Endothelial cell of umbilical vein (primary cell): ENCODE results near the gene LHPP. TPM values are rescaled to one million over a fixed set of nuclear protein-coding genes. Genes with fewer than 3 reads are reported as not detected.

ENCODE experiments used
- BruUV-seq: library from RNA; stranded (reverse); fragments of 400-500 nt; replicated peaks from 2 replicates; lab custom pipeline; 2021; lab: Mats Ljungman, UMichigan
- CTCF ChIA-PET: fragments of 300-600, 350-600 bp; sonication (Branson Sonifier 250); formaldehyde crosslinking; loops from one replicate; lab custom pipeline; 2021; ENCODE audit warnings: antibody characterized with exemption, inconsistent platforms; lab: Charles Lee
- POLR2A ChIA-PET: fragments of 300-600, 350-600 bp; sonication (Branson Sonifier 250); formaldehyde crosslinking; loops from one replicate; lab custom pipeline; 2021; ENCODE audit warnings: antibody characterized with exemption, inconsistent platforms; lab: Charles Lee
- DNase-seq: peaks from one replicate; pipeline ENCODE4 v3.0.0-alpha.2; 2011; ENCODE audit warnings: low read depth, low spot score
- FAIRE-seq: peaks from 2 replicates; lab custom pipeline; 2011; peaks lifted over from hg19 to GRCh38; lab: Jason Lieb, UNC
- H2AFZ ChIP-seq: 2 replicates; pipeline ENCODE4 v1.6.0; 2012; ENCODE audit warnings: low read depth, low read length, control low read depth, inconsistent platforms
- H3K27ac ChIP-seq: 2 replicates; pipeline ENCODE4 v1.5.1; 2011; ENCODE audit warnings: low read depth, mild to moderate bottlenecking, control low read depth, low read length, moderate library complexity; ENCODE audit not compliant: insufficient read depth
- H3K27me3 ChIP-seq, 2 experiments: 2 replicates each; pipeline versions ENCODE4 v1.6.0 to v1.6.1; 2011; ENCODE audit warnings: low read length in 2 of 2, mixed read lengths in 1 of 2; ENCODE audit not compliant: control insufficient read depth in 2 of 2, insufficient read depth in 2 of 2
- H3K36me3 ChIP-seq, 2 experiments: 2 replicates in 1 of 2; 3 replicates in 1 of 2; pipeline ENCODE4 v1.5.1; 2011; ENCODE audit warnings: low read length in 2 of 2, mild to moderate bottlenecking in 1 of 2, moderate library complexity in 1 of 2; ENCODE audit not compliant: control insufficient read depth in 2 of 2, insufficient read depth in 2 of 2; ENCODE audit errors: extremely low read depth in 1 of 2
- H3K4me1 ChIP-seq: 3 replicates; pipeline ENCODE4 v1.5.1; 2011; ENCODE audit warnings: mild to moderate bottlenecking, low read length; ENCODE audit not compliant: control insufficient read depth, insufficient read depth; ENCODE audit errors: extremely low read depth
- H3K4me2 ChIP-seq: 2 replicates; pipeline ENCODE4 v1.6.1; 2011; ENCODE audit warnings: low read length, control low read depth, mixed read lengths; ENCODE audit not compliant: insufficient read depth
- H3K4me3 ChIP-seq, 3 experiments: fragments of 200-600 bp in 1 of 3; sonication (generic), shearing (Covaris generic) in 1 of 3; replicated peaks in 1 of 3; 2 replicates each; pipeline ENCODE4 v1.5.1; 2011 to 2016; ENCODE audit warnings: control low read depth in 3 of 3, low read length in 3 of 3, mild to moderate bottlenecking in 2 of 3, inconsistent platforms in 1 of 3, low read depth in 1 of 3, moderate library complexity in 1 of 3; ENCODE audit not compliant: insufficient read depth in 1 of 3
- H3K79me2 ChIP-seq: 2 replicates; pipeline ENCODE4 v1.6.0; 2012; ENCODE audit warnings: low read length, inconsistent platforms; ENCODE audit not compliant: control insufficient read depth, insufficient read depth
- H3K9ac ChIP-seq: replicated peaks from 2 replicates; pipeline ENCODE3; 2011; ENCODE audit warnings: low read length, control low read depth; ENCODE audit not compliant: insufficient read depth; ENCODE audit errors: extremely low read depth
- H3K9me1 ChIP-seq: replicated peaks from 3 replicates; pipeline ENCODE4 v1.6.0; 2011; ENCODE audit warnings: mild to moderate bottlenecking, low read length; ENCODE audit not compliant: control insufficient read depth, insufficient read depth; ENCODE audit errors: extremely low read depth
- H3K9me3 ChIP-seq: replicated peaks from 2 replicates; pipeline ENCODE4 v1.5.1; 2012; ENCODE audit warnings: low read length, inconsistent platforms; ENCODE audit not compliant: control insufficient read depth, insufficient read depth
- H4K20me1 ChIP-seq: replicated peaks from 2 replicates; pipeline ENCODE3; 2011; ENCODE audit warnings: mild to moderate bottlenecking, low read length; ENCODE audit not compliant: control insufficient read depth, insufficient read depth; ENCODE audit errors: extremely low read depth
- EZH2 ChIP-seq: IDR thresholded peaks from 2 replicates; pipeline ENCODE4 v1.6.1; 2012; ENCODE audit warnings: borderline replicate concordance, low read depth, mild to moderate bottlenecking, moderate library complexity, low read length, inconsistent platforms; ENCODE audit not compliant: severe bottlenecking
- FOS ChIP-seq: IDR thresholded peaks from 2 replicates; pipeline ENCODE4 v1.6.1; 2011; ENCODE audit warnings: mild to moderate bottlenecking, low read length, moderate library complexity, borderline replicate concordance; ENCODE audit not compliant: insufficient read depth
- GATA2 ChIP-seq: IDR thresholded peaks from 2 replicates; pipeline ENCODE4 v1.7.0; 2011; ENCODE audit warnings: low read depth, mild to moderate bottlenecking, moderate library complexity, mixed read lengths, low read length; ENCODE audit not compliant: insufficient read length, insufficient read depth
- JUN ChIP-seq: IDR thresholded peaks from 2 replicates; pipeline ENCODE4 v1.6.1; 2011; ENCODE audit warnings: borderline replicate concordance, low read depth; ENCODE audit not compliant: insufficient read length, insufficient read depth
- MYC ChIP-seq: IDR thresholded peaks from one replicate; pipeline ENCODE4 v1.6.1; 2011; ENCODE audit warnings: mild to moderate bottlenecking, low read depth, low read length
- POLR2A ChIP-seq: IDR thresholded peaks from 2 replicates; pipeline ENCODE4 v1.6.1; 2012; ENCODE audit warnings: low read depth, mild to moderate bottlenecking, control low read depth, low read length
- POLR2AphosphoS5 ChIP-seq: IDR thresholded peaks from 2 replicates; pipeline ENCODE4 v1.6.1; 2012; ENCODE audit warnings: low read depth, mild to moderate bottlenecking, control low read depth, low read length, moderate library complexity; ENCODE audit not compliant: insufficient read depth
- dilution Hi-C: fragments of 300-500 bp; cut with MboI; formaldehyde crosslinking; loops from one replicate; pipeline ENCODE4 v1.15.0; 2019; ENCODE audit warnings: low sequenced_read_pairs; ENCODE audit not compliant: extremely low pct_ligation_motif_present
- intact Hi-C: fragments of 100-400 bp; cut with micrococcal nuclease; formaldehyde crosslinking; loops from one replicate; pipeline ENCODE4 v1.10.0; 2022
- polyA plus RNA-seq, 4 experiments: library from polyadenylated mRNA; depleted of rRNA in 3 of 4; stranded (reverse) in 3 of 4; unstranded in 1 of 4; fragments of >200 nt; gene quantifications; 2 replicates each; pipeline versions ENCODE4 v1.2.1 to v1.2.3, GENCODE V29; 2011 to 2012; ENCODE audit warnings: missing spikeins in 1 of 4
- total RNA-seq: library from RNA; stranded (reverse); gene quantifications from 2 replicates; pipeline ENCODE4 v1.2.3, GENCODE V29; 2021
- TF ChIP-seq, protein P1 (sequence below), 2 donors: IDR thresholded peaks; 1 replicate in 1 of 2; 2 replicates in 1 of 2; pipeline ENCODE4 v1.5.1; 2011; ENCODE audit warnings: low read length in 2 of 2, mild to moderate bottlenecking in 2 of 2, moderate library complexity in 2 of 2, control low read depth in 1 of 2, inconsistent platforms in 1 of 2, low read depth in 1 of 2; ENCODE audit not compliant: insufficient read depth in 1 of 2; ENCODE audit errors: extremely low read depth in 1 of 2
- TF ChIP-seq, protein P2 (sequence below): IDR thresholded peaks from 2 replicates; pipeline ENCODE4 v1.6.1; 2011; ENCODE audit not compliant: insufficient read depth, insufficient read length

LHPP gene
- total and polyA plus RNA-seq, 2 donors (not counting 3 experiments of a cell fraction or from before 2014, with no cell fraction given): 5.8 to 11.2 TPM

DNA sequence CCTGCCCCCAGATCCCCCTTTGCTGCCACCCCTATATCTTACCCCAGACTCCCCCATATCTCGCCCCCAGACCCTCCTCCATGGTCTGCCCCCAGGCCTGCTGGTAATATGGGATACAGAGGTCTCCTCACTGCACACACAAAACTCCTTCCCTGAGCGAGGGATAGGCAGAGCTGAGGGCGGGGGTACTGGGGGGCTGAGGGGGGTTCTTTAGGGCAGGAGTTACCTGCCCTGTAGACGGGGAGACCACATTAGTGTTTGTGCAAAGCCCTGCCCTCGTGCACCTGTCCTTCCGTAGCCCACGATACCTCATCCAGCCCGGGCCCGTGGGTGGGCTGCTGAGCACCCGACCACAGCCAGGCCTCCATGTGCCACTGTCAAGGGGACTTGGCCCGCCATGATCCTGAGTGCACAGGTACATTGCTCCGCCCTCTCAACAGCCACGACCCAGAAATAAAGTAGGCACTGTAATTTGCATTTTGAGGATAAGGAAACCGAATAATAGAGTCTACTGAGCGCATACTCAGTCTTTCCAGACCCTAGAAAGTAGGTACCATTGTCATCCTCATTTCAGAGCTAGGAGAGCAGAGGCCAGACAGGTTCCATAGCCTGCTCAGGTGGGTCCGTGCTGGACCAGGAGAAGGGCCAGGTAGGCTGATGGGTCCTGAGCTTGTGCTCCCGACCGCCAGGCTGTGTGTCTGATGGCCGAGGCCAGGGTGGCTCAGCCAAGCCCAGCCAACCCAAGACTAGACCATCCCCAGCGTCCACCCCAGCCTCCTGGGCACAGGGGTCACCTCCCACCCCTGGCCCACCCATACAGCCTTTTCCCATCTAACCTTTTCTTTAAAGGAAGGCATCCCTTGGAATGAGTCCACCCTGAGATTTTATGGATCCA is 115.2 kb downstream of the LHPP start:
- POLR2A ChIA-PET: no interaction called here
- TF ChIP-seq, protein P1, sequence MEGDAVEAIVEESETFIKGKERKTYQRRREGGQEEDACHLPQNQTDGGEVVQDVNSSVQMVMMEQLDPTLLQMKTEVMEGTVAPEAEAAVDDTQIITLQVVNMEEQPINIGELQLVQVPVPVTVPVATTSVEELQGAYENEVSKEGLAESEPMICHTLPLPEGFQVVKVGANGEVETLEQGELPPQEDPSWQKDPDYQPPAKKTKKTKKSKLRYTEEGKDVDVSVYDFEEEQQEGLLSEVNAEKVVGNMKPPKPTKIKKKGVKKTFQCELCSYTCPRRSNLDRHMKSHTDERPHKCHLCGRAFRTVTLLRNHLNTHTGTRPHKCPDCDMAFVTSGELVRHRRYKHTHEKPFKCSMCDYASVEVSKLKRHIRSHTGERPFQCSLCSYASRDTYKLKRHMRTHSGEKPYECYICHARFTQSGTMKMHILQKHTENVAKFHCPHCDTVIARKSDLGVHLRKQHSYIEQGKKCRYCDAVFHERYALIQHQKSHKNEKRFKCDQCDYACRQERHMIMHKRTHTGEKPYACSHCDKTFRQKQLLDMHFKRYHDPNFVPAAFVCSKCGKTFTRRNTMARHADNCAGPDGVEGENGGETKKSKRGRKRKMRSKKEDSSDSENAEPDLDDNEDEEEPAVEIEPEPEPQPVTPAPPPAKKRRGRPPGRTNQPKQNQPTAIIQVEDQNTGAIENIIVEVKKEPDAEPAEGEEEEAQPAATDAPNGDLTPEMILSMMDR (IDR thresholded peaks at IDR 0.05; ENCODE audit: extremely low read depth in 1 of 2, insufficient read depth in 1 of 2, low read depth in 1 of 2, low read length in 2 of 2): no peak
- TF ChIP-seq JUN: no peak
- TF ChIP-seq POLR2A: no peak
- no peak for TF ChIP-seq GATA2
- TF ChIP-seq POLR2AphosphoS5: no peak
- TF ChIP-seq, protein P2, sequence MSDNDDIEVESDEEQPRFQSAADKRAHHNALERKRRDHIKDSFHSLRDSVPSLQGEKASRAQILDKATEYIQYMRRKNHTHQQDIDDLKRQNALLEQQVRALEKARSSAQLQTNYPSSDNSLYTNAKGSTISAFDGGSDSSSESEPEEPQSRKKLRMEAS: no peak
- TF ChIP-seq FOS: no peak
- no peak for TF ChIP-seq MYC
- TF ChIP-seq EZH2: no peak
- no peak overlapping the region for H2AFZ ChIP-seq
- intact Hi-C loops: no loop called here
- no peak for FAIRE-seq
- DNase-seq: no peak
- no peaks in the 10 kb centered on the region for H3K79me2 ChIP-seq
- H3K4me3 ChIP-seq: no peak overlapping the region
- no peaks in the 10 kb centered on the region for H3K4me1 ChIP-seq
- H3K36me3 ChIP-seq: no peaks in the 10 kb centered on the region
- H3K27me3 ChIP-seq: peaks cover 0 to 3% of the 10 kb centered on the region in 2 experiments
- CTCF ChIA-PET: interaction anchor here (0.6 to 1.0 kb wide), 3 partner anchors 18 to 425 kb away, joined by 3 read pairs; no protein-coding TSS in a partner anchor
- H3K9ac ChIP-seq: no peak overlapping the region
- BruUV-seq: no TSS peak
- no peaks in the 10 kb centered on the region for H3K9me3 ChIP-seq
- no peaks in the 10 kb centered on the region for H4K20me1 ChIP-seq
- no peaks in the 10 kb centered on the region for H3K9me1 ChIP-seq
- no peak overlapping the region for H3K4me2 ChIP-seq
- dilution Hi-C loops: no loop called here
- no peak overlapping the region for H3K27ac ChIP-seq
